Glutamatergic neuron (in vitro differentiated cells): ENCODE data around the gene C18orf32. TPM values are rescaled to one million over a fixed set of nuclear protein-coding genes. Genes with fewer than 3 reads are reported as not detected.

ENCODE experiments used
- DNase-seq: peaks from one replicate; pipeline ENCODE4 v3.0.0; 2022
- H3K27ac Mint-ChIP-seq: one replicate; pipeline ENCODE4 v1.8.0; 2020; ENCODE audit warnings: mild to moderate bottlenecking, mixed read lengths, inconsistent platforms; ENCODE audit not compliant: unreplicated experiment
- H3K27me3 Mint-ChIP-seq: one replicate; pipeline ENCODE4 v1.8.0; 2020; ENCODE audit warnings: mild to moderate bottlenecking, moderate library complexity, mixed read lengths, inconsistent platforms; ENCODE audit not compliant: unreplicated experiment
- H3K36me3 Mint-ChIP-seq: one replicate; pipeline ENCODE4 v1.8.0; 2020; ENCODE audit warnings: mild to moderate bottlenecking, mixed read lengths, inconsistent platforms; ENCODE audit not compliant: unreplicated experiment
- H3K4me1 Mint-ChIP-seq: one replicate; pipeline ENCODE4 v1.8.0; 2020; ENCODE audit warnings: mild to moderate bottlenecking, low read depth, mixed read lengths, inconsistent platforms; ENCODE audit not compliant: unreplicated experiment
- H3K4me3 Mint-ChIP-seq: one replicate; pipeline ENCODE4 v1.8.0; 2020; ENCODE audit warnings: mild to moderate bottlenecking, mixed read lengths, inconsistent platforms; ENCODE audit not compliant: unreplicated experiment
- H3K9me3 Mint-ChIP-seq: one replicate; pipeline ENCODE4 v1.8.0; 2020; ENCODE audit warnings: mild to moderate bottlenecking, moderate library complexity, mixed read lengths, inconsistent platforms; ENCODE audit not compliant: unreplicated experiment
- CTCF ChIP-seq: fragments of 200-600 bp; sonication (generic); IDR thresholded peaks from one replicate; pipeline ENCODE4 v1.5.0; 2021; ENCODE audit not compliant: partially characterized antibody, unreplicated experiment
- total RNA-seq: library from RNA; stranded (reverse); fragmentation: NEBNext Ultra II Directional; extraction: Animal tissue kit (Norgen Biotek cat#: 25700); gene quantifications from one replicate; pipeline ENCODE4 v1.2.1, GENCODE V29; 2021; ENCODE audit not compliant: unreplicated experiment

The C18orf32 gene
- total RNA-seq, 1 donor from 2014 or later, result 122 TPM

DNA sequence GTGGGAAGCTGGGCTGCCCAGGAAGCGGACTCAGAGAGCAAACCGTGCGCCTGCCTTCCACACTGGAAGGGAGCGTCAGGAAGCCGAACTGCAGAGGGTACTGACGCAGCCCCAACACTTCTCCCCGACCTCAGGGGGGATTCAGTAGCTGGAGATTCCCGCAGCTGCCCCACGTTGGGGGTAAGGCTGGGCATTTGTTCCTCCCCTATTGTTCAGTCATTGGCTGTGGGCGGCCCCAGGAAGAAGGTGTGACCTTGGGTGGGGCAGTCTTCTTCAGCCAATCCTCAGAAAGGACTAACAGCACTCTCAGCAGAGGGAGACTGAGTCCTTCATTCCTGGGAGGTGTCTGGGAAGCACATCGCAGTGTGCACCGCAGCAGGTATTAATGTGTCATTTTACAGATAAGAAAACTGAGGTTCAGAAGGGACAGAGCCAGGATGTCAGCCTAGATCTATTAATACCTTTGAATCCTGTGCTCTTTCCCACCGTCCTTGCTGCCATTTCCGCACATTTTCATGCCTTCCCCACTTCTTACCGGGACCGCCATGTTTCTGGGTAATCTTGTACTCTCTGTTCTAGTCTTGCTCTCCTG, 12.1 kb upstream of the C18orf32 start:
- Mint-ChIP-seq H3K9me3 (no peaks in the 10 kb centered on the region), H3K27ac (no peak overlapping the region), H3K27me3 (no peaks in the 10 kb centered on the region), H3K4me1 (peaks cover 4% of the 10 kb centered on the region), H3K36me3 (no peaks in the 10 kb centered on the region), H3K4me3 (no peak overlapping the region)
- DNase-seq, result no peak
- TF ChIP-seq CTCF, result no peak

- Mint-ChIP-seq H3K4me1 (peaks cover 21% of the 10 kb centered on the region), H3K36me3 (no peaks in the 10 kb centered on the region), H3K9me3 (peaks cover 5% of the 10 kb centered on the region), H3K4me3 (no peak overlapping the region), H3K27ac (no peak overlapping the region), H3K27me3 (peaks cover 2% of the 10 kb centered on the region)
- TF ChIP-seq CTCF, result no peak
- no peak for DNase-seq
These were observed 8.4 kb upstream of the C18orf32 start for GRCh38 chr18:49495480-49495879.

DNA sequence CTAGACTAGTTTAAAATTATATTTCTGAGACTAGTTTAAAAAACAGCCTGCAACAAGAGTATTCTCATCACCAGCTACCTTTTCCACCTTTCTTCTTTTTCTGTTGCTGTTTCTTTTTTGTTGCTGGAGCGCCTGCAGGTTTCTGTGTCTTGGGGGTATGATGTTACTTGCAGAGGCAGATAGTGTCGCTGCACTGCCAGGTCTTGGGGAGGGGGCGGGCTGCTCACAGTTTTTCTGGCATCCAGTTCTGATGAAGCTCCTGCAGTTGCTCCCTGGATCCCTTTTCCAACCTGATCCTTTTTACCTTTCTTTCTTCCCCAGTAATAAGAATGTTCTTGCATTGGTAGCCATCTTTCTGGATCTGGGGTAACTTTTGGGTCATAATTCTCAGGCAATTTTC, 8.0 kb upstream of the C18orf32 start:
- Mint-ChIP-seq H3K9me3 (peaks cover 5% of the 10 kb centered on the region), H3K4me1 (peaks cover 21% of the 10 kb centered on the region), H3K27me3 (peaks cover 2% of the 10 kb centered on the region), H3K27ac (no peak overlapping the region), H3K4me3 (no peak overlapping the region), H3K36me3 (no peaks in the 10 kb centered on the region)
- no peak for TF ChIP-seq CTCF
- DNase-seq, result no peak

- Mint-ChIP-seq H3K4me1 (peaks cover 21% of the 10 kb centered on the region), H3K27me3 (peaks cover 2% of the 10 kb centered on the region), H3K36me3 (no peaks in the 10 kb centered on the region), H3K27ac (no peak overlapping the region), H3K9me3 (peaks cover 5% of the 10 kb centered on the region), H3K4me3 (no peak overlapping the region)
- DNase-seq, result no peak
- no peak for TF ChIP-seq CTCF
These were observed 7.6 kb upstream of the C18orf32 start for GRCh38 chr18:49494660-49495059.

- Mint-ChIP-seq H3K4me3 (peak overlapping the region; percentile 95), H3K27ac (peak overlapping the region; percentile 91), H3K36me3 (no peaks in the 10 kb centered on the region), H3K27me3 (peaks cover 2% of the 10 kb centered on the region), H3K4me1 (peaks cover 22% of the 10 kb centered on the region), H3K9me3 (peaks cover 6% of the 10 kb centered on the region)
- no peak for DNase-seq
- TF ChIP-seq CTCF, result no peak
These were observed 5.6 kb upstream of the C18orf32 start for GRCh38 chr18:49492694-49493033.
